DND-41 (cell line): ENCODE results near the gene FGFR3.

Experiments
- EZH2 ChIP-seq: IDR thresholded peaks from 3 replicates; pipeline ENCODE4 v1.6.1; 2012; ENCODE audit warnings: borderline replicate concordance, low read depth, mild to moderate bottlenecking, moderate library complexity, low read length, inconsistent platforms; ENCODE audit not compliant: severe bottlenecking
- TF ChIP-seq, protein P1 (sequence below): IDR thresholded peaks from 2 replicates; pipeline ENCODE4 v1.5.1; 2012; ENCODE audit warnings: borderline replicate concordance, low read length, moderate library complexity, mild to moderate bottlenecking; ENCODE audit not compliant: poor library complexity, severe bottlenecking; ENCODE audit errors: extremely low read depth

DNA sequence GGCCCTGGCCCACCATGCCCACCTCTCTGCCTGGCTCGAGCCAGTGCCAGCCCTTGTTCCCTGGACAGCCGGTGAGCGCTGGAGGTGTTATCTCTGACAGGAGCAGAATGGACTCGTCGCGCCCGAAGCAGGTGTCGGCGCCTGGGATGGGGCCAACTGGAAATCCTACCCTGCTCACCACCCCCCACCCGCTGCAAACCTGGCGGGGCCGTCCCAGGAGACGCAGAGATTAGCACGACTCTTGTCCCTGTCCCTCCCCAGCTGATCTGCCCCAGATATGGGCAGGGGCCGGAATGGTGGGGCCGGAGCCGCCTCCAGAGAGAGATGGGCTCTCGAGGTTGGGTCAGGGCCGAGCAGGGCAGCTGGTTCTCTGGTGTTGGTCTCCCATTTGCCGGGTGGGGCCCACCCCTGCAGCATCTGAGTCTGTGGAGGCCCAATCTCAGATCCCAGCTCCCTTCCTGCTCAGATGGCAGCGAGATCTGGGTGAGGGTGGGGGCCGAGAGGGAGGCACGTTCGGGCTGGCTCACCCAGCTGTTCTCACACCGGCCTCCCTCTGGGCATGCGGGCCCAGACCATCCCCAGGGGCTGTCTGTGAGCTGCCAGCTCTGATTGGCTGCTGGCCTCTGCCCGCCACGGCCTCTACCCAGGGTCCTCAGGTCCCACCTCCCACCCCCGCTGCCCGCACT lies 20.1 kb upstream of the FGFR3 start:
- TF ChIP-seq, protein P1, sequence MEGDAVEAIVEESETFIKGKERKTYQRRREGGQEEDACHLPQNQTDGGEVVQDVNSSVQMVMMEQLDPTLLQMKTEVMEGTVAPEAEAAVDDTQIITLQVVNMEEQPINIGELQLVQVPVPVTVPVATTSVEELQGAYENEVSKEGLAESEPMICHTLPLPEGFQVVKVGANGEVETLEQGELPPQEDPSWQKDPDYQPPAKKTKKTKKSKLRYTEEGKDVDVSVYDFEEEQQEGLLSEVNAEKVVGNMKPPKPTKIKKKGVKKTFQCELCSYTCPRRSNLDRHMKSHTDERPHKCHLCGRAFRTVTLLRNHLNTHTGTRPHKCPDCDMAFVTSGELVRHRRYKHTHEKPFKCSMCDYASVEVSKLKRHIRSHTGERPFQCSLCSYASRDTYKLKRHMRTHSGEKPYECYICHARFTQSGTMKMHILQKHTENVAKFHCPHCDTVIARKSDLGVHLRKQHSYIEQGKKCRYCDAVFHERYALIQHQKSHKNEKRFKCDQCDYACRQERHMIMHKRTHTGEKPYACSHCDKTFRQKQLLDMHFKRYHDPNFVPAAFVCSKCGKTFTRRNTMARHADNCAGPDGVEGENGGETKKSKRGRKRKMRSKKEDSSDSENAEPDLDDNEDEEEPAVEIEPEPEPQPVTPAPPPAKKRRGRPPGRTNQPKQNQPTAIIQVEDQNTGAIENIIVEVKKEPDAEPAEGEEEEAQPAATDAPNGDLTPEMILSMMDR, result no peak
- TF ChIP-seq EZH2, result no peak
